Right atrium auricular region (tissue), 2 donors: ENCODE measurements around the gene CDK5RAP2. TPM values are rescaled to one million over a fixed set of nuclear protein-coding genes. Genes with fewer than 3 reads are reported as not detected.
A peak's percentile ranks its signal among the peaks of the same experiment; 100 is the strongest.
"Not testable (repeated sequence)": the region's sequence is repeated elsewhere in the genome, so short reads cannot be mapped to it uniquely, and the experiment has no call there.

Experiments
- DNase-seq: peaks from one replicate; pipeline ENCODE4 v3.0.0-alpha.2; 2019; ENCODE audit warnings: low spot score
- H3K27ac ChIP-seq, 2 donors: fragments of 200-600 bp; sonication (generic); 1 replicate in 1 of 2; 2 replicates in 1 of 2; pipeline ENCODE4 v1.5.1; 2016 to 2019
- H3K27me3 ChIP-seq, 2 donors: fragments of 200-600 bp; sonication (generic); one replicate each; pipeline versions ENCODE4 v1.5.1 to v1.6.0; 2017 to 2019
- H3K36me3 ChIP-seq: fragments of 200-600 bp; sonication (generic); one replicate; pipeline ENCODE4 v1.5.1; 2016
- H3K4me1 ChIP-seq, 2 donors: fragments of 200-600 bp; sonication (generic); one replicate each; pipeline versions ENCODE4 v1.5.1 to v1.6.0; 2017 to 2019
- H3K4me3 ChIP-seq, 2 donors: fragments of 200-600 bp; sonication (generic); 1 replicate in 1 of 2; 2 replicates in 1 of 2; pipeline ENCODE4 v1.5.1; 2017 to 2019; ENCODE audit warnings: mild to moderate bottlenecking in 1 of 2, moderate library complexity in 1 of 2
- H3K9me3 ChIP-seq, 2 donors: fragments of 200-600 bp; sonication (generic); one replicate each; pipeline ENCODE4 v1.5.1; 2019
- total RNA-seq, 2 donors: library from RNA; depleted of rRNA; stranded (reverse); fragments of >200 nt; gene quantifications; one replicate each; pipeline ENCODE4 v1.1.0, GENCODE V29; 2016
- TF ChIP-seq, protein P1 (sequence below), 2 donors: fragments of 200-600 bp; sonication (generic); IDR thresholded peaks; one replicate each; pipeline ENCODE4 v1.5.1; 2019; ENCODE audit warnings: antibody characterized with exemption in 2 of 2

The CDK5RAP2 gene
- total RNA-seq, 2 donors from 2014 or later = 36.7 to 40.4 TPM

DNA sequence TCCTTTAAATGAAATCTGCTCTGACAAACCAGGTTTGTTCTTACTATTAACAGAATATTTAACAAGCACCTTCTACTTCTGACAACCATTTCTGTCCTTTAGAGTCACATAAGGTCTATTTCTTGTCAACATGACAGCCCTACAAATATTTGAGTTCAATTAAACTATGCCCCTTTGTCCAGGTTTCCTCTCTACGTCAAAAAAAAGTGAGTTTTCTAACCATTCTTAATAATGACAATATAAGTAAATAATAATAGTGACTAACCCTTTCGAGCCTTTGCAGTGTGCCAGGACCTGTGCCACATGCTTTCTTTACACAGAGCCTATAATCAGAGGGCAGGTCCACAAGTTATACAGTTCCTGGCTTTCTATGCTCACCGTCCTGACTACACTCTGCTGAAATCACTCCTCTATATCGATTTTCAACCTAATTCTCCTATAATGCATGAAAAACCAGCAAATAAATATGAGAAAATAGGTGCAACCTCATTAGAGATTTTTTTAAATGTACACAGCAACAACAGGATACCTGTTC lies 115.0 kb downstream of the CDK5RAP2 start:
- no peaks in the 10 kb centered on the region for H3K27me3 ChIP-seq
- no peak for DNase-seq
- no peaks in the 10 kb centered on the region for H3K9me3 ChIP-seq
- H3K27ac ChIP-seq = no peak overlapping the region
- TF ChIP-seq, protein P1, sequence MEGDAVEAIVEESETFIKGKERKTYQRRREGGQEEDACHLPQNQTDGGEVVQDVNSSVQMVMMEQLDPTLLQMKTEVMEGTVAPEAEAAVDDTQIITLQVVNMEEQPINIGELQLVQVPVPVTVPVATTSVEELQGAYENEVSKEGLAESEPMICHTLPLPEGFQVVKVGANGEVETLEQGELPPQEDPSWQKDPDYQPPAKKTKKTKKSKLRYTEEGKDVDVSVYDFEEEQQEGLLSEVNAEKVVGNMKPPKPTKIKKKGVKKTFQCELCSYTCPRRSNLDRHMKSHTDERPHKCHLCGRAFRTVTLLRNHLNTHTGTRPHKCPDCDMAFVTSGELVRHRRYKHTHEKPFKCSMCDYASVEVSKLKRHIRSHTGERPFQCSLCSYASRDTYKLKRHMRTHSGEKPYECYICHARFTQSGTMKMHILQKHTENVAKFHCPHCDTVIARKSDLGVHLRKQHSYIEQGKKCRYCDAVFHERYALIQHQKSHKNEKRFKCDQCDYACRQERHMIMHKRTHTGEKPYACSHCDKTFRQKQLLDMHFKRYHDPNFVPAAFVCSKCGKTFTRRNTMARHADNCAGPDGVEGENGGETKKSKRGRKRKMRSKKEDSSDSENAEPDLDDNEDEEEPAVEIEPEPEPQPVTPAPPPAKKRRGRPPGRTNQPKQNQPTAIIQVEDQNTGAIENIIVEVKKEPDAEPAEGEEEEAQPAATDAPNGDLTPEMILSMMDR (IDR thresholded peaks at IDR 0.05) = no peak
- no peak overlapping the region for H3K4me3 ChIP-seq
- peaks cover 18% of the 10 kb centered on the region for H3K36me3 ChIP-seq
- no peaks in the 10 kb centered on the region for H3K4me1 ChIP-seq

DNA sequence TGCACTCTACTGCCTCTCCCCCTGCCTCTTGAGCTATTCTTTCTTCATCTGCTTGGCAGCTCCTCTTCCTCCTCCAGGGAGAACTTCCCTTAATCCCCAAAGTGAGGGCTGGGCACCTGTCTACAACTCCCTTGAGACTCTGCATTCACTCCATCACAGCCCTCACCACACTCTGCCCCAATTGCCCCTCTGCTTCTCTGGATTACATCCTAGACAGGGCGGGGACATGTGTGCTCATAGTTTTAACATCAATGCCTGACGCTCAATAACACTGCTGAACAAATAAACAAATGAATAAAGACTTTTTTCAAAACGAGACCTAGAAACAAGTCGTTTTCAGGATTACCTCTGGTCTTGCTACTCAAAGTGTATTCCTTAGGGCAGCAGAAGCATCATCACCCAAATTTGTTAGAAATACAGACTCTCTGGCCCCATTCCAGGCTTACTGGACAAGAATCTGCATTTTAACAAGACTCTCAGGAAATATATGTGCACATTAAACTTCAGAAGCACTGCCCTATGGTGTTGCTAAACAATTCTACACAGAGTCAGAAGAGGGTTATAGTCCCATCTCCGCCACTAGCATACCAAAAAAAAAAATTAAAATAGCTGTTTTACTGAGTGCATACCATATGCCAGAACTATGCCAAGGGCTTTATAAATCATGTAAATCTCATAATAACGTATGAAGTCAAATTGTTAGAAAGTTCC lies 115.6 kb downstream of the CDK5RAP2 start:
- no peak for DNase-seq
- Histone ChIP-seq H3K4me3 (no peak overlapping the region), H3K36me3 (peaks cover 18% of the 10 kb centered on the region), H3K27ac (no peak overlapping the region), H3K9me3 (no peaks in the 10 kb centered on the region), H3K27me3 (no peaks in the 10 kb centered on the region), H3K4me1 (no peaks in the 10 kb centered on the region)
- TF ChIP-seq, protein P1 (IDR thresholded peaks at IDR 0.05) = no peak

DNA sequence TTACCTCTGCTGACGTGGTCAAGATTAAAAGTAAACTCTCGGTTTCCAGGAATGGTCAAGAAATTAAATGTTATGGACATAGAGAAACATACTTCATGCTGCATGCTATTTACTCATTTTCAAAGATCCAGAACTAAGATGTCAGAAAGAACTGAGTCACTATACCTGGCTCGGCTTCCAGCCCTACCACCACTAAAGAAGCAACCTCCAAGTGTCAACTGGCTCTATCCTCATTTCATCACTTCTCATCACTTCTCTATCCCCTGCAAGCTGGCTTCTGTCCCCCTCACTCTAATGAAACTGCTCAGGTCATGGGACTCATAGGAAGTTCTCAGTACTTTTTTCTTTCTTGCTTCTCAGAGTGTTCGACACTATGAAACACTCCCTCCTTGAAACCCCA lies 116.2 kb downstream of the CDK5RAP2 start:
- no peak overlapping the region for H3K4me3 ChIP-seq
- DNase-seq = no peak
- no peak overlapping the region for H3K27ac ChIP-seq

DNA sequence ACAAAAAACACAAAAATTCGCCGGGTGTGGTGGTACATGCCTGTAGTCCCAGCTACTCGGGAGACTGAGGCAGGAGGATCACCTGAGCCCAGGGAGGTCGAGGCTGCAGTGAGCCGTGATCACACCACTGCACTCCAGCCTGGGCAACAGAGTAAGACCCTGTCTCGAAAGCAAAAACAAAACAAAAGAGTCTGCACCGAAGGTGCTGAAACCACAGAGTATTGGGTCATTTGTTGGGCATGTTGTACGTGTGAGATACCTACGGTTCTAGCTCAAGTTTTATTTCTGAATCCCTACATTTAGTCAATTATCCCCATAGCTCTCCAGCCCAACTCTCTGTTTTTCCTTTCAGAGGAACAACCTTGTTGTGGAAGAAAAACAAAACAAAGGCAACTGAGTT lies 118.3 kb downstream of the CDK5RAP2 start:
- H3K27me3 ChIP-seq, H3K4me3 ChIP-seq, H3K4me1 ChIP-seq, H3K27ac ChIP-seq, H3K9me3 ChIP-seq, DNase-seq: not testable (repeated sequence)
- peaks cover 24% of the 10 kb centered on the region for H3K36me3 ChIP-seq

More for the DNA sequence above, 116.2 kb downstream of the CDK5RAP2 start:
- Histone ChIP-seq H3K36me3 (peaks cover 18% of the 10 kb centered on the region), H3K9me3 (no peaks in the 10 kb centered on the region), H3K27me3 (no peaks in the 10 kb centered on the region), H3K4me1 (no peaks in the 10 kb centered on the region)
- TF ChIP-seq, protein P1 (IDR thresholded peaks at IDR 0.05) = no peak

DNA sequence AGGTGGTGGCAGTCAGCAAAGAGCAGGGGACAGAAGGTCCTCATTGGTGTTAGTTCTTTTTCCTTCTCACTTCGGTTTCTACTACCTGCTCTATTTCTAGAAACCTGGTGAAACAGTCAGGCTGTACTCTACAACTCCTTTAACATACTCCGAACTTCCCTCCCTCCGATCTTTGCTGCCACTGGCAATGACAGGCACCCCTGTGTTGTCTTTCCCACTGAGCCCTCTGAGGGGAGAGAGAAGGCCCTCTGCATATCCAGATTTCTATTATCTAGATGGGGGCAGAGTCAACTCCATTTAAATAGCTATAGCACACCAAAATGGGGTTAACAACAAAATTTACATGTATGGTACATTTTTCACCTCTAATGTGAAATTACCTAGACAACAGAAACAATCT lies 123.7 kb downstream of the CDK5RAP2 start:
- peaks cover 52% of the 10 kb centered on the region for H3K36me3 ChIP-seq

DNA sequence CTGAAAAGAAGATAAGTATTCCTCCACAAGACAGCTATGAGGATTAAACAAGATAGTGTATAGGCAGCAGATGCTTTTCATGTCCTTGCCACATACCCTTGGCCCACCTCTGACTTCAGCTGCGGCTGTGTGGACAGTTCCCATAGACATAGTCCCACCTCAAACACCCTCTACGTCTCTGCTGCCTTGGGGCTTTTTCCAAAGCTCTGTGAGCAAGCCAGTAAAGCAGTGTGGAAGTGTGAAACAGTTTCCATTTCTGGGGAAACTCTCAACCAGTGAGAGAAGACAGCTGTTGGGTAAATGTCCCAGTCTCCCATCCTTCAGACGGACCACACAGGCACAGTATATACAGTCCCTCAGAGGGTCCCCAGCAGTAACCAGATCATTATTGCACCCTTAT lies 125.5 kb downstream of the CDK5RAP2 start:
- H3K4me1 ChIP-seq = no peaks in the 10 kb centered on the region
- peaks cover 59% of the 10 kb centered on the region for H3K36me3 ChIP-seq
- no peak overlapping the region for H3K4me3 ChIP-seq
- no peaks in the 10 kb centered on the region for H3K9me3 ChIP-seq
- DNase-seq = peak; percentile 30
- no peaks in the 10 kb centered on the region for H3K27me3 ChIP-seq
- no peak overlapping the region for H3K27ac ChIP-seq
- TF ChIP-seq, protein P1 (IDR thresholded peaks at IDR 0.05) = no peak

More for the DNA sequence above, 123.7 kb downstream of the CDK5RAP2 start:
- TF ChIP-seq, protein P1 (IDR thresholded peaks at IDR 0.05) = no peak
- no peak overlapping the region for H3K4me3 ChIP-seq
- no peak for DNase-seq
- no peaks in the 10 kb centered on the region for H3K9me3 ChIP-seq
- no peaks in the 10 kb centered on the region for H3K27me3 ChIP-seq
- H3K27ac ChIP-seq = no peak overlapping the region
- H3K4me1 ChIP-seq = no peaks in the 10 kb centered on the region
